ENCODE results near the gene ENOX1. TPM values are rescaled to one million over a fixed set of nuclear protein-coding genes. Genes with fewer than 3 reads are reported as not detected.

Gene ENOX1
- total RNA-seq, 2 experiments from 2014 or later = 0.09 TPM

GRCh38 chr13:43657485-43657884 is 129.3 kb downstream of the ENOX1 start:
- Mint-ChIP-seq H3K9me3 (no peaks in the 10 kb centered on the region), H3K36me3 (ENCODE audit: low read depth) (no peaks in the 10 kb centered on the region), H3K4me3 (no peak overlapping the region), H3K27ac (no peak overlapping the region), H3K27me3 (peaks cover 6% of the 10 kb centered on the region), H3K4me1 (ENCODE audit: low read depth) (no peaks in the 10 kb centered on the region)
- ChIA-PET POLR2A (no interaction called here), CTCF (no interaction called here)
- DNase-seq = no peak
- no peak for TF ChIP-seq CTCF (IDR thresholded peaks at IDR 0.05)
- ATAC-seq = no peak
- intact Hi-C loops (cut with micrococcal nuclease) = no loop called here

- no peak overlapping the region for H3K4me3 Mint-ChIP-seq
- CTCF ChIA-PET = interaction anchor here (0.6 kb wide), 1 partner anchor 267 kb away, joined by 3 read pairs; no protein-coding TSS in a partner anchor
Measured at GRCh38 chr13:43653980-43654379, 132.8 kb downstream of the ENOX1 start.

DNA sequence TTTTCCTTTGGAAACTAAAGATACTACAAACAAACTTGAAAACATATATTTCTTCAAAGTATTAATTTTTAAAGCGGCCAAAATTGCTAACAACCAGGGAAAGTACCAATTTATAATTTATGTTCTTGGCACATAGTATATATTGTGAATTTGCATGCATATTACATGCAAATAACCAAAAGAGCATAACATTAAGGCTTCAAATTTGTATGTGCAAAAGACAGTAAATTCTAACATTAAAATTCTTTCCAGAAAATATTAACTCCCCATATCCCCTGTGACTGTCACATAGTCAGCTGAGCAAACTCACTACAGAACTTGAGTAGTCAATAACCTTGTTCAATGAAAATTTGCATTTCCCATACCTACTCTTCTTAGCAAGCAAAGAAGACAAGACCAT is 133.4 kb downstream of the ENOX1 start:
- CTCF ChIA-PET = no interaction called here
- no peaks in the 10 kb centered on the region for H3K36me3 Mint-ChIP-seq (ENCODE audit: low read depth)
- H3K4me3 Mint-ChIP-seq = no peak overlapping the region
- no peak for TF ChIP-seq CTCF (IDR thresholded peaks at IDR 0.05)
- no peak overlapping the region for H3K27ac Mint-ChIP-seq
- DNase-seq (no peak), ATAC-seq (no peak)
- no peaks in the 10 kb centered on the region for H3K9me3 Mint-ChIP-seq
- H3K27me3 Mint-ChIP-seq = no peaks in the 10 kb centered on the region
- POLR2A ChIA-PET = no interaction called here
- H3K4me1 Mint-ChIP-seq (ENCODE audit: low read depth) = no peaks in the 10 kb centered on the region
- intact Hi-C loops (cut with micrococcal nuclease) = no loop called here

More at GRCh38 chr13:43653980-43654379, 132.8 kb downstream of the ENOX1 start:
- no peak for TF ChIP-seq CTCF (IDR thresholded peaks at IDR 0.05)
- no peaks in the 10 kb centered on the region for H3K4me1 Mint-ChIP-seq (ENCODE audit: low read depth)
- no peaks in the 10 kb centered on the region for H3K36me3 Mint-ChIP-seq (ENCODE audit: low read depth)
- POLR2A ChIA-PET = no interaction called here
- no peak overlapping the region for H3K27ac Mint-ChIP-seq
- DNase-seq = no peak
- H3K9me3 Mint-ChIP-seq = no peaks in the 10 kb centered on the region
- intact Hi-C loops (cut with micrococcal nuclease) = no loop called here
- H3K27me3 Mint-ChIP-seq = peaks cover 1% of the 10 kb centered on the region
- ATAC-seq = no peak

- H3K27me3 Mint-ChIP-seq = peaks cover 2% of the 10 kb centered on the region
- ATAC-seq (no peak), DNase-seq (no peak)
- no peak overlapping the region for H3K27ac Mint-ChIP-seq
- H3K4me3 Mint-ChIP-seq = no peak overlapping the region
- H3K4me1 Mint-ChIP-seq (ENCODE audit: low read depth) = no peaks in the 10 kb centered on the region
- intact Hi-C loops (cut with micrococcal nuclease) = no loop called here
- CTCF ChIA-PET = no interaction called here
- TF ChIP-seq CTCF (IDR thresholded peaks at IDR 0.05) = no peak
- no peaks in the 10 kb centered on the region for H3K9me3 Mint-ChIP-seq
- no peaks in the 10 kb centered on the region for H3K36me3 Mint-ChIP-seq (ENCODE audit: low read depth)
- POLR2A ChIA-PET = no interaction called here
Measured at GRCh38 chr13:43652760-43653159, 134.0 kb downstream of the ENOX1 start.

- H3K36me3 Mint-ChIP-seq (ENCODE audit: low read depth) = no peaks in the 10 kb centered on the region
- peaks cover 8% of the 10 kb centered on the region for H3K27me3 Mint-ChIP-seq
- H3K4me1 Mint-ChIP-seq (ENCODE audit: low read depth) = no peaks in the 10 kb centered on the region
- H3K4me3 Mint-ChIP-seq = no peak overlapping the region
- no peak for ATAC-seq
- H3K9me3 Mint-ChIP-seq = no peaks in the 10 kb centered on the region
- POLR2A ChIA-PET = no interaction called here
- DNase-seq = no peak
- H3K27ac Mint-ChIP-seq = no peak overlapping the region
- TF ChIP-seq CTCF (IDR thresholded peaks at IDR 0.05) = no peak
- CTCF ChIA-PET = no interaction called here
- intact Hi-C loops (cut with micrococcal nuclease) = no loop called here
Measured at GRCh38 chr13:43650882-43651281, 135.9 kb downstream of the ENOX1 start.
